Measurements from ENCODE around the gene PALLD.

PALLD gene

GRCh38 chr4:168842186-168842585 lies 345.3 kb downstream of the PALLD start:
- no peak for DNase-seq (ENCODE audit: low read depth)
- no peaks in the 10 kb centered on the region for H3K9me3 ChIP-seq (ENCODE audit: control insufficient read depth, low read length)
- H3K36me3 ChIP-seq (ENCODE audit: control insufficient read depth, insufficient read depth, low read length, severe bottlenecking), result peaks cover 6% of the 10 kb centered on the region
- H3K4me3 ChIP-seq (ENCODE audit: low read length), result no peak overlapping the region
- no peak overlapping the region for H3K9ac ChIP-seq (ENCODE audit: low read length)
- no peaks in the 10 kb centered on the region for H3K27me3 ChIP-seq (replicated peaks; ENCODE audit: control insufficient read depth, insufficient read depth, low read length)
- H3K4me1 ChIP-seq (ENCODE audit: control insufficient read depth, insufficient read depth, low read length), result peaks cover 61% of the 10 kb centered on the region

- H3K27me3 ChIP-seq (replicated peaks; ENCODE audit: control insufficient read depth, insufficient read depth, low read length), result no peaks in the 10 kb centered on the region
- H3K4me1 ChIP-seq (ENCODE audit: control insufficient read depth, insufficient read depth, low read length), result peaks cover 68% of the 10 kb centered on the region
- H3K36me3 ChIP-seq (ENCODE audit: control insufficient read depth, insufficient read depth, low read length, severe bottlenecking), result peaks cover 6% of the 10 kb centered on the region
- H3K9me3 ChIP-seq (ENCODE audit: control insufficient read depth, low read length), result no peaks in the 10 kb centered on the region
- DNase-seq (ENCODE audit: low read depth), result no peak
- no peak overlapping the region for H3K9ac ChIP-seq (ENCODE audit: low read length)
- no peak overlapping the region for H3K4me3 ChIP-seq (ENCODE audit: low read length)
These were observed 346.8 kb downstream of the PALLD start for GRCh38 chr4:168843635-168844034.

DNA sequence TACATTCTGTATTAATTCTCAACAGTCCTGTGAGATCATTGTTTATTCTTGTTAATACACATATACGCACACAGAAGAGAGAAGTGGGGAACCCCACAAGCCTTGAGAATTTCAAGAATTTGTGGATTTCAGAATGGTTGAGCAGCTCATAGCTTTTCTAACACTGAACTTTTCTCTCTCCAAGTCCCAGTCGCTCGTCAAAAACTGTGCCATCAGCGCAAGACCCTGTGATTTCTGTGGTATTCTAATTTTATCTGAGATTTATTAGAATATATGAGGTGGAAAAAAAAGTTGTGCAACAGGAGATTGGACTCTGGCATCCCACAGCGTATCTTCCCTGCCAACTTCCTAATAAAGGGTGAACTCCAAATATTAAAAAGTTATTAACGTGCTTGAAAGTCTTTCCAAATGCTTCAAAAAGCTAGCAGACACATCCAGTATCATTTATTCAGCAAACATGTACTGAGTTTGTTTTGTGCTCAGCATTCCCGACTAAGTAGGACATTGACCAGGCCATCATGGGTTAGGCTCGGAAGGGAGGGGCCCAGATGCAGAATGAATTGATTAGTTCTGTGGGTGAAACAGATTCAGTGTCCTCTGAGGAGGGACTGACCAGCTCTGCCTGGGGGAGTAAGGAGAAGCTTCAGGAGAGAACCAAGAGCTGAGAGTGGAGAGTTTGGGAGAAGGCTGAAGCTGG lies 347.6 kb downstream of the PALLD start:
- H3K27me3 ChIP-seq (replicated peaks; ENCODE audit: control insufficient read depth, insufficient read depth, low read length), result no peaks in the 10 kb centered on the region
- H3K4me3 ChIP-seq (ENCODE audit: low read length), result peak overlapping the region; percentile 42
- no peaks in the 10 kb centered on the region for H3K9me3 ChIP-seq (ENCODE audit: control insufficient read depth, low read length)
- H3K36me3 ChIP-seq (ENCODE audit: control insufficient read depth, insufficient read depth, low read length, severe bottlenecking), result peaks cover 6% of the 10 kb centered on the region
- peaks cover 72% of the 10 kb centered on the region for H3K4me1 ChIP-seq (ENCODE audit: control insufficient read depth, insufficient read depth, low read length)
- DNase-seq (ENCODE audit: low read depth), result no peak
- peak overlapping the region; percentile 45 for H3K9ac ChIP-seq (ENCODE audit: low read length)

- H3K36me3 ChIP-seq (ENCODE audit: control insufficient read depth, insufficient read depth, low read length, severe bottlenecking), result peaks cover 6% of the 10 kb centered on the region
- H3K27me3 ChIP-seq (replicated peaks; ENCODE audit: control insufficient read depth, insufficient read depth, low read length), result no peaks in the 10 kb centered on the region
- DNase-seq (ENCODE audit: low read depth), result no peak
- H3K9ac ChIP-seq (ENCODE audit: low read length), result no peak overlapping the region
- no peak overlapping the region for H3K4me3 ChIP-seq (ENCODE audit: low read length)
- no peaks in the 10 kb centered on the region for H3K9me3 ChIP-seq (ENCODE audit: control insufficient read depth, low read length)
- peaks cover 66% of the 10 kb centered on the region for H3K4me1 ChIP-seq (ENCODE audit: control insufficient read depth, insufficient read depth, low read length)
These were observed 349.0 kb downstream of the PALLD start for GRCh38 chr4:168845897-168846296.

- H3K9me3 ChIP-seq (ENCODE audit: control insufficient read depth, low read length), result no peaks in the 10 kb centered on the region
- no peak for DNase-seq (ENCODE audit: low read depth)
- no peak overlapping the region for H3K9ac ChIP-seq (ENCODE audit: low read length)
- no peak overlapping the region for H3K4me3 ChIP-seq (ENCODE audit: low read length)
- H3K27me3 ChIP-seq (replicated peaks; ENCODE audit: control insufficient read depth, insufficient read depth, low read length), result no peaks in the 10 kb centered on the region
- H3K36me3 ChIP-seq (ENCODE audit: control insufficient read depth, insufficient read depth, low read length, severe bottlenecking), result peaks cover 6% of the 10 kb centered on the region
- peaks cover 61% of the 10 kb centered on the region for H3K4me1 ChIP-seq (ENCODE audit: control insufficient read depth, insufficient read depth, low read length)
These were observed 349.6 kb downstream of the PALLD start for GRCh38 chr4:168846414-168846813.

DNA sequence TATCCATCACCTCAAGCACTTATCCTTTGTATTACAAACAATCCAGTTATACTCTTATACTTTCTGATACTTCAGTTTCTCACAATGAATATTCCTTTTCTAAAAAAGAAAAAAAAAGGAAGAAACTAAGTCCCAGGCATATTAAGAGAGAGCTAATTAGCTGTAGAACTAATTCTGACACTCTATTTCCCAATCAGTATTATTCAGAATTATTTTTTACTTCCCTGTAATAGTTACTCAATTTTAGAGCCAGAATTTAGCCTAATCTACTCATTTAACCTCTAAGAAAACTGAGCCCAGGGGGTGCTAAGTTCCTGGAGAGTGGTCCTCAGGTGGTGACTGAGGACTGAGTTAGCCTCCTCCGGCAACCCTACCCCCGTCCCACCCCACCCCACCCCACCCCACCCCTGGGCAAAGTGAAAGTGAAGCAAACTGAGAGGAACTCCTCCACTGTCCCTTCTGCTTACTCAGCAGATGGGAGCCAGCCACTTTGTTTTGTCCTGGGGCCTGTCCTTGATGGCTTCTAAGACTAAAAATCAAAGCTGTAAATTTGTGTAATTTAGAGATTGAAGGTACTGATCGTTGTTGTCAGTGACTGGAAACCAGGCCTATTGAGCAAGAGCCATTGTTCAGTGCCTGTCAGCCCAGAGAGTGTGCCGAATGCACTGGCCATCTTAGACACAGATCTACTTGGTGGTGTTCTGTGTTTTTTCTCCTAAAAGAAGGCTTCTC lies 351.1 kb downstream of the PALLD start:
- H3K36me3 ChIP-seq (ENCODE audit: control insufficient read depth, insufficient read depth, low read length, severe bottlenecking), result peaks cover 12% of the 10 kb centered on the region
- H3K9ac ChIP-seq (ENCODE audit: low read length), result peak overlapping the region; percentile 82
- no peaks in the 10 kb centered on the region for H3K9me3 ChIP-seq (ENCODE audit: control insufficient read depth, low read length)
- no peaks in the 10 kb centered on the region for H3K27me3 ChIP-seq (replicated peaks; ENCODE audit: control insufficient read depth, insufficient read depth, low read length)
- peak; percentile 58 for DNase-seq (ENCODE audit: low read depth)
- peak overlapping the region; percentile 61 for H3K4me3 ChIP-seq (ENCODE audit: low read length)
- peaks cover 49% of the 10 kb centered on the region for H3K4me1 ChIP-seq (ENCODE audit: control insufficient read depth, insufficient read depth, low read length)

DNA sequence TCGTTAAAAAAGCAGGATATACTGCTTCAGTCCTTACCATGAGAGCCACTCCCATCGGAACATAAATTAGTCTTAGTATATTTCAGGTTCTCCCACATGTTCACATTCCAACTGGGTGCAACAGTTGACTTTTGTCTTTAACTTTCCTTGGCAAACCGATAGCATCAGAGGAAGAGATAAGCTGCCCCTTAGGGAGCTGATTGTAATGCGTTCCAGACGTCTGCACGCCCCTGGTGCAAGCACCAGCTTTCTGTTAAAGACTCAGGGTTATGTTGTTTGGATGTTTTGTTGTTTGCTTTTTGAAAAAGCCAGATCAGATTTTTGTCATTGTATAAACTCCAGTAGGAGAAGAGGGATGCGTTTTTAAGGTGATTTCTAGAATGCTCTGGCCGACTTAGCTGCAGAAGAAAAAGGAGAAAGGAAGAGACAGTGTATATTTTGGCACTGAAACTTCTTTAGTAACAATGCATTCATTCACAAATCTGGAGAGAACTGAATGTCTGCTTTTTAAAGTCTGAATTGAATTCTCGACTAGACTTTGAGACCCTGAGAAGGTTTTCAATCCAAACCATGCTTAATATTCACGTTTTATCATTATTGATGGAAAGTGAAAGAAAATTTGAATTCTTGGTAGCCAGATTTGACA lies 352.3 kb downstream of the PALLD start:
- H3K4me1 ChIP-seq (ENCODE audit: control insufficient read depth, insufficient read depth, low read length), result peaks cover 51% of the 10 kb centered on the region
- peak overlapping the region; percentile 61 for H3K4me3 ChIP-seq (ENCODE audit: low read length)
- peaks cover 11% of the 10 kb centered on the region for H3K36me3 ChIP-seq (ENCODE audit: control insufficient read depth, insufficient read depth, low read length, severe bottlenecking)
- no peaks in the 10 kb centered on the region for H3K9me3 ChIP-seq (ENCODE audit: control insufficient read depth, low read length)
- DNase-seq (ENCODE audit: low read depth), result peak; percentile 69
- H3K9ac ChIP-seq (ENCODE audit: low read length), result peak overlapping the region; percentile 82
- H3K27me3 ChIP-seq (replicated peaks; ENCODE audit: control insufficient read depth, insufficient read depth, low read length), result no peaks in the 10 kb centered on the region

DNA sequence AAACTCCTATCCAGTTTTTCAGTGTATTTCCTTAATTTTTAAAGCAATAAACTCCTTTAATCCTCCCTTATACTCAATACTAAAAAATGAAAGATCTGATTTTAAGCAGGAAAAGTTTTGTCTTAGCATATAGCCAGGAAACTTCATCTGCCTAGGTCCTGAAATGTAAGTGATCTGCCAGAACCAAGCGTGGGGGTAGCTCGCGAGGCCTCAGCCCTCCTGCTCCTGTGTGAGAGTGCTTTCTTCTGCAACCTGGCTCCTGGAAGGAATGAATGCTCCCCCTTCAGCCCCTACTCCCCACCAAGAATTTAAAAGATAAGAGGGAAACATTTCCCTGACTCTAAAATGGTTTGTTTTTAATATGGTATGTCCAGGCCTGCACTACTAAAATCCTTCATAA lies 353.1 kb downstream of the PALLD start:
- Histone ChIP-seq H3K36me3 (ENCODE audit: control insufficient read depth, insufficient read depth, low read length, severe bottlenecking) (peaks cover 11% of the 10 kb centered on the region), H3K27me3 (replicated peaks; ENCODE audit: control insufficient read depth, insufficient read depth, low read length) (no peaks in the 10 kb centered on the region), H3K4me1 (ENCODE audit: control insufficient read depth, insufficient read depth, low read length) (peaks cover 50% of the 10 kb centered on the region), H3K4me3 (ENCODE audit: low read length) (no peak overlapping the region), H3K9ac (ENCODE audit: low read length) (peak overlapping the region; percentile 82), H3K9me3 (ENCODE audit: control insufficient read depth, low read length) (no peaks in the 10 kb centered on the region)
- DNase-seq (ENCODE audit: low read depth), result no peak

- H3K36me3 ChIP-seq (ENCODE audit: control insufficient read depth, insufficient read depth, low read length, severe bottlenecking), result peaks cover 21% of the 10 kb centered on the region
- no peaks in the 10 kb centered on the region for H3K27me3 ChIP-seq (replicated peaks; ENCODE audit: control insufficient read depth, insufficient read depth, low read length)
- H3K4me3 ChIP-seq (ENCODE audit: low read length), result no peak overlapping the region
- H3K9me3 ChIP-seq (ENCODE audit: control insufficient read depth, low read length), result no peaks in the 10 kb centered on the region
- no peak overlapping the region for H3K9ac ChIP-seq (ENCODE audit: low read length)
- peaks cover 58% of the 10 kb centered on the region for H3K4me1 ChIP-seq (ENCODE audit: control insufficient read depth, insufficient read depth, low read length)
- no peak for DNase-seq (ENCODE audit: low read depth)
These were observed 355.5 kb downstream of the PALLD start for GRCh38 chr4:168852387-168852786.

DNA sequence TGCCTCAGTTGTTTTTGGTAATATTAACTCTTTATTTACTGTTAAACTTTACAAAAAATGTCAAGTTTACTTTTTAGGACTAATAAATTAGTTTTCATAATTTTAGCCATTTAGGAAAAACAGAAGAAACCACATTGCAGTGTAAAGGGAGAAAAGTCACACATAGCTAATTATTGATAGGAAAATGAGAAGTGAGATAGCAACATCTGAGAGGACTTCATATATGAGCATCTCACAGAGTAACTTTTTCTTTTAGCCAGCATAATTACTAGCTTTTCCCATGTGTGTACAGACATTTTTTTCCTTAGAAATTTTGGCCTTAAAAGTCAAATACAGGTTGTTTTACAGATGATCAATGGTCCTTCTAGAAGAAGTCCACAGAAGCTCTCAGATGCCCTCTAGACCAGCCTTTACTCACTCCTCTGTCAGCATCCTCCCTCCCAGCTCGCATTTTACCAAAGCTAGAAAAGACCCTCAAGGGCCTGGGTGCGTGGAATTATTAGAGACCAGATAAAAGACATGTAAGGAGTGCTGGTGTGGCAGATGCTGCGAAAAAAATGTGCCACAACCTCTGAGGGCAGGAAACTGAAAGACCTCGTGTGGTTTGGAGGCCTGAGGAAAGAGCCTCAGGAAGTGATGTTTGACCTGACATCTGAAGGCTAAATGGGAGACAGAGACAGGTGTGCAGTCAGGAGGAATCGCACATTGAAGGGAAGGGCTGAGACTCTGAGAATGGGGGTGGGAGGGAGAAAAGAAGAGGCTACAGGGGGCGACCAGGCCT lies 356.3 kb downstream of the PALLD start:
- peaks cover 21% of the 10 kb centered on the region for H3K36me3 ChIP-seq (ENCODE audit: control insufficient read depth, insufficient read depth, low read length, severe bottlenecking)
- H3K4me1 ChIP-seq (ENCODE audit: control insufficient read depth, insufficient read depth, low read length), result peaks cover 59% of the 10 kb centered on the region

GRCh38 chr4:168853770-168854169 lies 356.9 kb downstream of the PALLD start:
- Histone ChIP-seq H3K27me3 (replicated peaks; ENCODE audit: control insufficient read depth, insufficient read depth, low read length) (no peaks in the 10 kb centered on the region), H3K9me3 (ENCODE audit: control insufficient read depth, low read length) (no peaks in the 10 kb centered on the region), H3K36me3 (ENCODE audit: control insufficient read depth, insufficient read depth, low read length, severe bottlenecking) (peaks cover 21% of the 10 kb centered on the region), H3K4me3 (ENCODE audit: low read length) (no peak overlapping the region), H3K9ac (ENCODE audit: low read length) (no peak overlapping the region), H3K4me1 (ENCODE audit: control insufficient read depth, insufficient read depth, low read length) (peaks cover 57% of the 10 kb centered on the region)
- no peak for DNase-seq (ENCODE audit: low read depth)

More for the DNA sequence above, 356.3 kb downstream of the PALLD start:
- Histone ChIP-seq H3K9me3 (ENCODE audit: control insufficient read depth, low read length) (no peaks in the 10 kb centered on the region), H3K9ac (ENCODE audit: low read length) (no peak overlapping the region), H3K4me3 (ENCODE audit: low read length) (no peak overlapping the region), H3K27me3 (replicated peaks; ENCODE audit: control insufficient read depth, insufficient read depth, low read length) (no peaks in the 10 kb centered on the region)
- no peak for DNase-seq (ENCODE audit: low read depth)

Measured in adipocyte (in vitro differentiated cells).